GM19324 (cell line): ENCODE results near the gene TPPP.
"Not testable (repeated sequence)": the region's sequence is repeated elsewhere in the genome, so short reads cannot be mapped to it uniquely, and the experiment has no call there.

Experiments used
- ATAC-seq: cut with Tn5 transposase; IDR thresholded peaks from one replicate; pipeline ENCODE4 v1.9.1; 2021; ENCODE audit warnings: mild to moderate bottlenecking, moderate library complexity; ENCODE audit not compliant: unreplicated experiment, low FRiP score

TPPP gene

DNA sequence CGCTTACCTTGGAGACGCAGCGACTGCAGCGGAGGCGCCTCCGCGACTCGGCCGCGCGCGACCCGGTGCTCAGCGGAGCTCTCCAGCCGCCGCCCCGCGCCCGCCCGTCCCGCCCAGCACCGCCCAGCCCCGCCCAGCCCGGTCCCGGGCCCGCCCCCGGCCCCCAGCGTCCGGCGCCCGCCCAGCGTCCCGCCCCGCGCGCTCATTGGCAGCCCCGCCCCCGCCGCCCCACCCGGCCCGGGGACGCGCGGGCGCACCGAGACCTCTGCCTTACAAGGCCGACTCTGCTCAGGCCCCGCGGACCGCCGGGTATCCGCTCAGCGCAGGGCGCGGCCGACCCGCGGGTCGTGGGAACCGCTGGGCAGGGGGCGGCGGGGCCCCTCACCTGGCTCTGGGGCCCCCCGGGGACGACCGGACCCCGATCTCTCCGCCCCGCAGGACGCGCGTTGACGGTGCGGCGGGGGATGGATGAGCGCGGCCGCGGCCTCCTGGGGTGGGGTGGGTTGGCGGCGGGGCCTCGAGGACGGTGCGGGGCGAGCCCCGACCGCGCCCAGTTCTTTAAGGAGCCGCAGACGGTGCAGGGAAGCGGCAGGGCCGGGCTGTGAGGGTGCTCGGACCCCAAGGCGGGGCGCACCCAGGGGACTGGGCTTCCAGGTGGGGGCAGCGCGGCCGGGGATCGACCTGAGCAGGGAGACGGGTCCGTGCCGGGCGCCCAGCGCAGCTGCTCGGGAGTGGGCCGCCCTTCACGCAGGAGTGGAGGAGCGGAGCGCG lies at the start of gene TPPP:
TSS of gene TPPP (minus strand) at position 82 of the 771 bp plus-strand sequence. CDS start 15,292 bp downstream, outside the sequence.
- peak; percentile 72 for ATAC-seq

DNA sequence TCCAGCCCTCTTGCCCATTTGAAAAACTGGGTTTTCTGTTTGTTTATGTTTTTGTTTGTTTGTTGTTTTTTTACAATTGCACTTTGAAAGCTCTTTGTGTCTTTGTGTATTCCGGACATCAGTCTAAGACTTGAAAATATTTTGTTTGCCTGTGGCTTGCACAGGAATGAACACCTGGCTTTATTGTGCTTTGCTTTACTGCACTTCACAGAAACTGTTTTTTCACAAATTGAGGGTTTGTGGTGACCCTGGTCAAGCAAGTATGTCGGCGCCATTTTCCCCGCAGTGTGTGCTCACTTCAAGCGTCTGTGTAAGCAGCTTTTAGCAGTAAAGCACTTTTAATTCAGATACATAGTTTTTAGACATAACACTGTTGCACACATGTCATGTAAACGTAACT lies 49.1 kb upstream of the TPPP start:
- not testable (repeated sequence) for ATAC-seq

DNA sequence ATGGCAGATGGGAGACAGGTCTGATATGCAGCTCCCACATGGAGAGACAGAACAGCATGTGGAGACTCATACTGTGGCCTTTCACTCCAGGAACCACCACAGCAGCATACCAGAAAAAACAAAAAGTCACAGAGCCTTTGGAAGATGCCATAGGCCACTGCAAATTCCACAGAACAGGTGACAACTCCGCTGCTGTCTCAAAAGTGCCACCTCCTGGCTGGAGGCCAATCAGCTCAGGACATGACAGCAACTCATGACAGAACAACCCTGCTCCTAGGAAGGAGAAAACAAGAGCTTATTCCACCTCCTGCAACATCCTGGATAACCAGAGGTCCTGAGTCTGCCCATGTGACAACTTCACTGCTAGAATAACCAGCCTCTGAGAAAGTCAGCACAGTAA lies 41.0 kb upstream of the TPPP start:
- ATAC-seq = not testable (repeated sequence)

DNA sequence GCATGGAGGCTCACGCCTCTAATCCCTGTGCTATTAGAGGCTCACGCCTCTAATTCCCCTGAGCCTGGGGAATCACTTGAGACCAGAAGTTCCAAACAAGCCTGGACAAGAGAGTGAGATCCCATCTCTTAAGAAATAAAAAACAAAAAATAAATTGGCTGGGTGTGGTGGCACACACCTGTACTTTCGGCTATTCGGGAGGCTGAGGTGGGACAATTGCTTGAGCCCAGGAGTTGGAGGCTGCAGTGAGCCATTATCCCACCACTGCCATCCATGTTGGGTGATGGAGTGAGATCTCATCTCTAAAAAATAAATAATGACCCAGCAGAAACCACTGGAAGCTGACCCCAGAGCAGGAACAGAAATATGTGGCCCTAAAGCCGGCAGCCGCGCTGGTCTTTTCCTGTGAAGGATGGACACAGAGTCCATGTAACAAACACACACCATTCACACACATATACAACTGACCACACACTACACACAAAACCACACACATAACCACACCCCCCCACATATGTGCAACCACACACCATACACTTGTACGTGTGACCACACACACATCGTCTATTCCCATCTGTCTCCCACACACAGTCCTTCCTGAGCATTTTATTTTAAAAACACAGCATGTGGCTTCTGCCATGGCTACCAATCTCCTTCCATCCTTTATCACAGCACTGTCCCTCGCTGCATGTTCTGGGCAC lies 39.8 kb upstream of the TPPP start:
- ATAC-seq = not testable (repeated sequence)

DNA sequence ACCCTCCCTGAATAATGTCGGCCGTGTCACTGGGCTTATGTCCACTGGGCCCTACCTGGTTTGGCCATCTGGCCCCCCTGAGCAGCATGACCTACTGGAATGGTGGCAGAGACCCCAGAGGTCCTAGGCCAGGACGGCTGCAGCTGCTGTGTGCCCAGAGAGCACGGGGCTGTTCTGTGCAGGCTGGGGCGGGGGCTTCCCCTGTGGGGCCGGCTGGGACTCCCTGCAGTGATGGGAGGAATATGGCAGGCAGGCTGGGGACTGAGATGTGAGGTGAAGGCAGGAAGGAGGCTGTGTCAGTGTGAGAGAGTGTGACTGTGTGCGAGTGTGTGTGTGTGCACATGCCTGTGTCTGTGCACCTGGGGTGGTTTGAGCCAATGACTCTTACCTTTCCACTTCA lies 36.1 kb upstream of the TPPP start:
- ATAC-seq = not testable (repeated sequence)

DNA sequence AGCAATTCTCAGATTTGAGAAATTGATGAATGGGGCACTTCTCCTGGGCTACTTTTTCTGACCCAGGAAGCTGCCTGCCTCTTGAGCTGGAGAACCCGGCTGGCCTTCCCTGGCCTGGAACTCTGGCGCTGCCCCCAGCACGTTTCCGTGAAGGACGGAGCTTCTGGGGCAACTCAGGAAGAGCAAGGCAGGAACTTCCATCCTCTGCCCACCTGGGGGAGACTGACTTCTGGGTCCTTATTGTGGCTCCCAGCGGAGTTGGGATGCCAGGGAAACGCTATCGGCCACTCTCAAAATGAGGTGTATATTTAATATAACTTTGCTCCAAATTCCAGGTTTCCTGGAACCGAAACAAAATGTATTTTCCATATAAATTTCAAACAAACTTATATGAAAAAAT lies 33.9 kb upstream of the TPPP start:
- not testable (repeated sequence) for ATAC-seq

DNA sequence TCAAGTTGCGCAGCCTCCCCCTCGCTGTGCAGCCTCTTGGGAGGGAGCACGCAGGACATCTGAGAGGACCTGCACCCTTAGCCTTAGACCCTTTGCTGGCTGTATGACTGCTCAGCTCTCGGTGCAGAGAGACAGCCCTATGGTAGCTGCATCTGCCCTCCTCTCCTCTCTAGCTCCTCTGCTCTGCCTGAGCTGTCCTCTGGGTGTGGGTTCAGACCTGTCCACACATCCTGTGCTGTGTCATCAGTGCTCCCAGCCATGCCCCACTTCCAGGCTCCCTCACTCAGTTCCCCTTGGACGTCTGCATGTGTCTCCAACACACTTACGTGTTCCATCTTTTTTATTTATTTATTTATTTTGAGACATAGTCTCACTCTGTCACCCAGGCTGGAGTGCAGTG lies 30.7 kb upstream of the TPPP start:
- ATAC-seq = not testable (repeated sequence)

DNA sequence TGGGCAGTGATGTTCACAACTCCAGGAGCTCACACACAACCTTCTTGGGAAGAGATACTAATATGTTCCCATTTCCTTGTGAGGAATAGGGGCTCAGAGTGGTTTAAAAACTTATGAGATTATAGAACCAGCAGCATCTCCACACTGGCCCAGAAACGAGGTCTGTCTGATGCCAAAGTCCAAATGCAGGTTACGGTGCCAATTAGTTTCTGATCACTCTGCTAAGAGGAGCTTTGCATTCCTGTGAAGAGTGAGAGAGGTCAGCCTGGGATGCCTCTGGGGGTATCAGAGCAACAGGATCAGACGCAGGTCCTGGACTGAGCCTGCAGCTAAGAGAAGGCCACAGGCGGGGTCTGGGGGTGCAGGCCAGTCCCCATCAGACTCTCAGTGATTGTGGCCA lies 30.2 kb upstream of the TPPP start:
- not testable (repeated sequence) for ATAC-seq

DNA sequence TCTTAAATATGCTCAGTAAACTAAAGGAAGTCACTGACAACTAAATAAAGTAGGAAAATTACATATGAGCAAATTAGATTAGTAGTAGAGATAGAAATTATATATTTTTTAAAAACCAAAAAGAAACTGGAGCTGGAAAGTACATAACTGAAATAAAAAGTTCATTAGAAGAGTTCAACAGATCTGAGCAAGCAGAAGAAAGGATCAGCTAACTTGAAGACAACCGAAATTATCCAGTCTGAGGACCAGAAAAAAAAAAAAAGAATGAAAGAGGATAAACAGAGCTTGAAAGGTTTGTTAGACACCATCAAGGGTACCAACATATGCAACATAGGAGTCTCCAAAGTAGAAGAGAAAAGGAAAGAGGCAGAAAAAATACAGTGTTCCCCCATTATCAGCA lies 26.2 kb upstream of the TPPP start:
- ATAC-seq = not testable (repeated sequence)

DNA sequence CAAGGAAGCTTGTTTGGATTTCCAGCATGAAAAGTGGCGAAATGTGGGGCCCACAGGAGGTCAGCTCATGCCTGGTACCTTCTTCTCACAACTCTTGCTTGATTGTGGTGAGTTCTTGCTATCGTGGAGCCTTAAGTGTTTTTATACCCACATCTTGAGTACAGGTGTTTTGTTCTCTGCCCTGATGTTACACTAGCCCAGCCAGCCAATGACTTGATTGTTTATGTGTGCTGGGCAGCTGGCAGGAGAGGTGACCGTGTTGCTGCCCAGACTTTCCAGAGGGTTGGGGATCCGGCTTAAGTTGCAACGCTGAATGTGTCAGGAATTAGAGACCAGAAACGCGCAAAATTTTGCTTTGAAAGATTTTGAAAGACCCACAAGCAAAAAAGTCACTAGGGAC lies 24.0 kb upstream of the TPPP start:
- ATAC-seq = no peak

DNA sequence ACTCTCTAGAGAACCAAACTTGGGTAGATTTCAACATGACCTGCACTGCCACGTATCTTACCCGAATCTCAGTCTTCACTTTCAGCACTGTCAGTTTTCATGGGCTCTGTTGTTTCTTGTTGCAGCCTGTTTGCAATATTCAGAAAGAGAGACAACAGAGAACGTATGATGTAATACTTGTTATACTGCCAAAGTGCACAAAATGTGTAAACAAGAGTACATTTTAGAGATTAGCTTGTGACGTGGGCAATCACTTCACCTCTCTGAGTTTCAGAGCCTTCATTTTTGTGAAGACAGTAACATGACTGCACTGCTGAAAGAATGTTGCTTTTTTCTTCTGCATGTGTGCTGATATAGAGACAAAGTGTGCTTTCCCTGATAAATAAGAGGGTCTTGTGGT lies 23.6 kb upstream of the TPPP start:
- not testable (repeated sequence) for ATAC-seq

DNA sequence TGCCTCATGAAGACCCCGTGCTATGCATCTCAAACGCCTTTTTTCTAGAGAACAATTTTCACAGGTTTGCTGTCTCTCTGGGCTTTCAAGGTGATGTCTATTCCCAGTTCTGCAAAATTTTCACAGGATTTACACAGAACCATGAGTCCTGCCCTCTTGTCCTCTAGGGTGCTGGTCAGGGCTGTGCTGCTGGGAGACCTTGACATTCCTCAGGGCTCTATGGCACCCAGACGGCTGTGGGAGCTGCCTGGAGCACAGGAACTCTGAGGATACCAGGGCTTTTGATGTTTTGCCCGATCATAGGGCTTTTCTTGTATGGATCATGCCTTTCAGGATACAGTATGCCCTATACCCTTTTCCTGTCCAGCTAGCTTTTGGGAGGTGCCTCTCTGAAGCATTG lies 22.5 kb upstream of the TPPP start:
- not testable (repeated sequence) for ATAC-seq

DNA sequence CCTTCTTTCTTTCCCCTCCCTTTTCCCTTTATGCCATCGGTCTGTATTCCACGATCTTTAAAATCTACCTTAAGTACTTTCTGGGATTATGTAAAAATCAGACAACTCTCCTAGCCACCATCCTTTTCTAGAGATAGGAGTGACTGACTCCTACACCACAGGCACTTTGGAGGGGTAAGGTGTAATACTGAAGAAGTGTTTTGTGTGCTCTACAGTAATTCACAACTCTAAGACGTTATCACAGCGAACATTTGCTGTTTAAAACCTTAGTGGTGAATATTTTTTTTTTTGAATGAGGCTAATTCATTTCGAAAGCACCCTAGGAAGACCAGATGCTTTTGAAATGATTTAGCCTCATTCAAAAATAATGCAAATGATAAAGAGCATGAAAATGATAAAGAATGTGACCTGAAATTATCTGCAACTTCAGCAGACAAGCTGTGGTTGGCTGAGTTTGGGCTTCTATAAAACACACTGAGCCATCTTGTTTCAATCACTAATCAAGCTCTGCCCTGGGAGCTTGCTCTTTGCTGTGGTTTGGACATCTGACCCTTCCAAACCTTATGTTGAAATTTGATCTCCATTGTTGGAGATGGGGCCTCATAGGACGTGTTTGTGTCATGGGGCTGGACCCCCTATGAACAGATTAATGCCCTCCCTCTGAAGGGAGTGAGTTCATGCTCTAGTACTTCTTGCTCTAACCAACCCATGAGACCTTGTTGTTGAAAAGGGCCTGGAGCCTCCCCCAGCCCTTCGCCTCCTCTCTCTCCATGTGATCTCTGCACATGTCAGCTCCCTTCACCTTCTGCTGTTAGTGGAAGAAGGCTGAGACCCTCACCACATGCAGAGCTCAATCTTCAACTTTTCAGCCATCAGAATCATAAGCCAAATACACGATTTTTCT lies 21.3 kb upstream of the TPPP start:
- ATAC-seq = not testable (repeated sequence)

DNA sequence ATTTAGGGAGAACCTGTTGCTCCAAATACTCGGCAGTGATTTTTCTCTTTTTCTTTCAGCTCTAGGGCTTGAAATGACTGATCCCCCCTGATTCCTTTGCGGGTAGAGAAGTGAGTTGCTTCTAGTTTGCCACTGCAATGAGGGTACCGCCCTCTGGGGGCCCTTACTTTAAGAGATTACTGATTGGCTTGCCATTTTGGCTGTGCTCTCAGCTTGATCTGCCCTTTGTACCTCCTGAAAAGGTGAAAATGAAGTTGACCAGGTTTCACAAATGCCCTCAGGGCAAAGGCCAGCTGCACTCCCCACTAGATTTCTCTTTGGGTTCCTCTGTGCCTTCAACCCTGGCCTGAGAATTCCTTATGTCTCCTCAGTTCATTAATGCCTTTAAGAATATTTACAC lies 20.5 kb upstream of the TPPP start:
- ATAC-seq = not testable (repeated sequence)

DNA sequence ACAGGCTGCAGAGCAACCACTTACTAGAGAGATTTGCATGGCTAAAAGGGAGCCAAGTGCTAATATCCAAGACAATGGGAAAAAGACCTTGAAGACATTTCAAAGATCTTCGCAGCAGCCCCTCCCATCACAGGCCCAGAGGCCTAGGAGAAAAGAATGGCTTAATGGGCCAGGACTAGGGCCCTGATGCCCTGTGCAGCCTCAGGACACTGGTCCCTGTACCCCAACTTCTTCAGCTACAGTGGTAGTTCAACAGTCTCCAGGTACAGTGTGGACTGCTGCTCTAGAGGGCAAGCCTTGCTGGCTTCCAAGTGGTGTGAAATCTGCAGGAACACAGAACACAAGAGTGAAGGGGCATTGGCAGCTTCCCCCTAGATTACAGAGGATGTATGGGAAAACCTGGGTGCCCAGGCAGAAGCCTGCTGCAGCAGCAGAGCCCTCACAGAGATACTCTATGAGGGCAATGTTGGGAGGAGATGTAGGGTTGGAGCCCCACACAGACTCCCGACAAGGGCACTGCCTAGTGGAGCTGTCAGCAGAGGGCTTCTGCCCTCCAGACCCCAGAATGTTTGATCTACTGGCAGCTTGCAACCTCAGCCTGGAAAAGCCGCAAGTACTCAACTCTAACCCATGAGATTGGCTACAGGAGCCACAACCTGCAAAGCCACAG lies 15.8 kb upstream of the TPPP start:
- ATAC-seq = not testable (repeated sequence)

DNA sequence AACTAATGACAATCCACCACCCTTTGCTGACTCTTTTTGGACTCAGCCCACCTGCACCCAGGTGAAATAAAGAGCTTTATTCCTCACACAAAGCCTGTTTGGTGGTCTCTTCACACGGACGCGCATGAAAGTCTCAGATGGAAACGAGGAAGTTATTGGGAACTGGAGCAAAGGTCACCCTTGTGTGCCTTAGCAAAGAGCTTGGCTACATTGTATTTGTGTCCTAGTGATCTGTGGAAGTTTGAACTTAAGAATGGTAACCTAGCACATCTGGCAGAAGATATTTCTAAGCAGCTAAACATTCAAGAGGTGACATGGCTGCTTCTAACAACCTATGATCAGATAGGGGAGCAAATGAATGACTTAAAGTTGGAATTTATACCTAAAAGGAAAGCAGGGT lies 15.2 kb upstream of the TPPP start:
- ATAC-seq = not testable (repeated sequence)

DNA sequence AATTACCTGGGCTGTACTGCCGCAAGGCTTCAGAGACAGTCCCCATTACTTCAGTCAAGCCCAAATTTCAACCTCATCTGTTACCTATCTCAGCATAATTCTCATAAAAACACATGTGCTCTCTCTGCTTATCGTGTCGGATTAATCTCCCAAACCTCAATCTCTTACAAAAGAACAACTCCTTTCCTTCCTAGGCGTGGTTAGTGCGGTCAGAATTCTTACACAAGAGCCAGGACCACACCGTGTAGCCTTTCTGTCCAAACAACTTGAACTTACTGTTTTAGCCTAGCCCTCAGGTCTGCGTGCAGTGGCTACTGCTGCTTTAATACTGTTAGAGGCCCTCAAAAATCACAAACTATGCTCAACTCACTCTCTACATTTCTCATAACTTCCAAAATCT lies 13.0 kb upstream of the TPPP start:
- ATAC-seq = not testable (repeated sequence)

DNA sequence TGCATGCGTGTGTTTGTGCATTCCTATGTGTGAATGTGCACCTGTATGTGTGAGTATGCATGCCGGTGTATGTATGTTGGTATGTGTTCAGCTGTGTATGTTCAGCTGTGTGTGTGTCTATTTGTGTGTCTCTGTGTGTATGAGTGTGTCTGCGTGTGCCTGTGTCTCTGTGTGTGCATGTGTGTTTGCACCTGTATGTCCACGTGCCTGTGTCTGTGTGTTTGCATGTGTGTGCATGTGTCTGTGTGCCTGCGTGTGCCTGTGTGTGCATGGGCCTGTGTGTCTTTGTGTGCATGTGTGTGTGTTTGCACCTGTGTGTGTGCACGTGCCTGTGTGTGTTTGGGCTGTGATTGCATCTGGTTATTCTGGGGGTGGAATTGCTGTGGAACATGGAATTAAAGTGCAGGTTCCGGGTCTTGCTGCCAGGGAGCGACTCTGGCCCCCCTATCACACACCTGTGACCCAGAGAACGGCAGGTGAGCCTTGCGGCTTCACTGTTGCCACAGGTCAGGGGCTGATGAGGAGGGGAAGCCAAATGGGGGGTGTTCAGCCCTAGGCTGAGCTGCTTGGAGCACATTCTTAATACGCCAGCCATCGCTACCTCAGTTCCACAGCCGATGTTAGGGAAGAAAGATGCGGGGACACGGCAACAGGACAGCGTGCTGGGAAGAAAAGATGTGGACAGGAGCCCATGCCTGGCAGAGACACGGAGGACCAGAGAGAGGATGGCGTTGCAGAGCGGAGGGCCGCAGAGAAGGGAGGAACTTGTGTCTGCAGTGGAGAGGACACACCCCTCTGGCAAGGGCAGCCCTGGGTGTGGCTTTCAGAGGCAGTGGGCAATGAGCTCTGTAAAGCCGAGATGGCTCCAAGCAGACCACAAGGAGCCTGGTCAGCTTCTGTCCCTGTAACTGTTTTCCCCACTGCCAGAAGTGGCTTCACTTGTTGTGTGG lies 3.9 kb upstream of the TPPP start:
- ATAC-seq = not testable (repeated sequence)

DNA sequence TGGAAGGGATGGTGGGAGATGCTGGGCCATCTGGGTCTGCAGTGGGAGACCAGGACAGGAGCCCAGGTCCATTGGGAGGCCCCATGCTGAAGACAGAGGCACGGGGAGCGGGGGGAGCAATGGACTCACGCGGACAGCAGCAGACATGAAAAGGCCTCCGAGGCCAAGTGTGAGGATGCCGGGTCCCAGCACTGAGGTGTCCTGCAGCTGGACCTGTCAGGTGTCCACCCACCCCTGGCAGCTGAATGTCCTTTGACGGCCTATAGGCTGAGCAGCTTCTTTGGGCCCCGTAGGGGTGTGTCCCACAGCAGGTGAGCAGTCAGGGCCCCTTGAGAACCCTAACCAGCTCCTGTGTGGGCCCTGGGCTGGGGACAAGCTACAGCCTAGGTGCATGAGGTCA lies 3.0 kb upstream of the TPPP start:
- not testable (repeated sequence) for ATAC-seq
